B cell (primary cell): ENCODE results near the gene SNAPC5. TPM values are rescaled to one million over a fixed set of nuclear protein-coding genes. Genes with fewer than 3 reads are reported as not detected.

Experiments
- ATAC-seq: fragments of 200-7000 bp; cut with Tn5 transposase; one replicate; pipeline ENCODE4 v1.10.0; 2021; ENCODE audit warnings: low read depth, mild to moderate bottlenecking, moderate number of reproducible peaks, moderate library complexity
- CTCF ChIA-PET: fragments of 350-600 bp; sonication (Branson Sonifier 250); formaldehyde crosslinking; loops from one replicate; lab custom pipeline; 2021; ENCODE audit warnings: antibody characterized with exemption, inconsistent platforms; lab: Charles Lee
- POLR2A ChIA-PET: fragments of 350-600 bp; sonication (Branson Sonifier 250); formaldehyde crosslinking; loops from one replicate; lab custom pipeline; 2021; ENCODE audit warnings: antibody characterized with exemption; lab: Charles Lee
- DNase-seq: peaks from one replicate; pipeline ENCODE4 v3.0.0; 2013
- H2AFZ ChIP-seq: 2 replicates; pipeline ENCODE4 v1.6.1; 2012; ENCODE audit warnings: mild to moderate bottlenecking, low read depth, low read length; ENCODE audit not compliant: insufficient read depth, poor library complexity, severe bottlenecking
- H3K27ac ChIP-seq, 2 donors: 1 replicate in 1 of 2; 2 replicates in 1 of 2; pipeline ENCODE4 v1.5.1; 2012 to 2013; ENCODE audit warnings: low read length in 2 of 2, mild to moderate bottlenecking in 2 of 2, moderate library complexity in 1 of 2
- H3K27me3 ChIP-seq, 4 experiments: fragments of 200-600 bp in 1 of 4; sonication (generic) in 1 of 4; replicated peaks in 1 of 4; 1 replicate in 2 of 4; 2 replicates in 2 of 4; pipeline versions ENCODE4 v1.6.1 to v1.7.0; 2013 to 2016; ENCODE audit warnings: low read length in 3 of 4, mild to moderate bottlenecking in 2 of 4, mixed read lengths in 1 of 4, moderate library complexity in 1 of 4; ENCODE audit not compliant: insufficient read depth in 4 of 4, control insufficient read depth in 3 of 4; ENCODE audit errors: control extremely low read depth in 1 of 4
- H3K36me3 ChIP-seq, 2 experiments: replicated peaks in 1 of 2; 1 replicate in 1 of 2; 2 replicates in 1 of 2; pipeline versions ENCODE4 v1.6.1 to v1.7.1; 2013; ENCODE audit warnings: low read length in 1 of 2; ENCODE audit not compliant: insufficient read depth in 2 of 2, control insufficient read depth in 1 of 2; ENCODE audit errors: control extremely low read depth in 1 of 2, extremely low read depth in 1 of 2
- H3K4me1 ChIP-seq, 2 donors: fragments of 200-600 bp in 1 of 2; sonication (generic) in 1 of 2; 1 replicate in 1 of 2; 2 replicates in 1 of 2; pipeline versions ENCODE4 v1.5.1 to v1.6.1; 2013 to 2017; ENCODE audit warnings: low read length in 2 of 2; ENCODE audit not compliant: control insufficient read depth in 2 of 2, insufficient read depth in 2 of 2
- H3K4me2 ChIP-seq: replicated peaks from 2 replicates; pipeline ENCODE3; 2012; ENCODE audit warnings: mild to moderate bottlenecking, low read depth, low read length; ENCODE audit not compliant: poor library complexity, severe bottlenecking
- H3K4me3 ChIP-seq, 5 experiments: fragments of 200-600 bp in 1 of 5; sonication (generic) in 1 of 5; 1 replicate in 3 of 5; 2 replicates in 2 of 5; pipeline versions ENCODE4 v1.5.1 to v1.7.0; 2011 to 2016; ENCODE audit warnings: low read length in 4 of 5, mild to moderate bottlenecking in 4 of 5, low read depth in 2 of 5, control low read depth in 1 of 5, moderate library complexity in 1 of 5; ENCODE audit not compliant: insufficient read depth in 1 of 5; ENCODE audit errors: control extremely low read depth in 1 of 5, extremely low read depth in 1 of 5
- H3K79me2 ChIP-seq: fragments of 200-600 bp; sonication (generic); one replicate; pipeline ENCODE4 v1.6.0; 2016; ENCODE audit warnings: low read length; ENCODE audit not compliant: control insufficient read depth, insufficient read depth
- H3K9ac ChIP-seq: fragments of 200-600 bp; sonication (generic); 2 replicates; pipeline ENCODE4 v1.6.1; 2017; ENCODE audit warnings: mild to moderate bottlenecking, low read length, moderate library complexity
- H3K9me3 ChIP-seq, 3 donors: one replicate each; pipeline versions ENCODE4 v1.6.1 to v1.7.1; 2013; ENCODE audit warnings: low read length in 2 of 3; ENCODE audit not compliant: control insufficient read depth in 2 of 3, insufficient read depth in 1 of 3; ENCODE audit errors: control extremely low read depth in 1 of 3
- H4K20me1 ChIP-seq: 2 replicates; pipeline ENCODE4 v1.6.0; 2012; ENCODE audit warnings: mild to moderate bottlenecking, low read length; ENCODE audit not compliant: insufficient read depth, control insufficient read depth, poor library complexity, severe bottlenecking
- H3K27ac Mint-ChIP-seq: one replicate; pipeline ENCODE4 v1.8.0; 2021; ENCODE audit warnings: mixed read lengths
- H3K27me3 Mint-ChIP-seq: one replicate; pipeline ENCODE4 v1.8.0; 2021; ENCODE audit warnings: mixed read lengths
- H3K4me1 Mint-ChIP-seq: one replicate; pipeline ENCODE4 v1.8.0; 2021; ENCODE audit warnings: mixed read lengths
- H3K4me3 Mint-ChIP-seq: one replicate; pipeline ENCODE4 v1.8.0; 2021; ENCODE audit warnings: mixed read lengths
- H3K9me3 Mint-ChIP-seq: one replicate; pipeline ENCODE4 v1.8.0; 2022; ENCODE audit warnings: mixed read lengths; ENCODE audit not compliant: insufficient read depth
- CTCF ChIP-seq: fragments of 200-600 bp; IDR thresholded peaks from one replicate; pipeline ENCODE4 v1.8.0; 2022; ENCODE audit warnings: antibody characterized with exemption, mild to moderate bottlenecking
- EZH2 ChIP-seq: IDR thresholded peaks from 2 replicates; pipeline ENCODE4 v1.6.1; 2012; ENCODE audit warnings: borderline replicate concordance, low read depth, mild to moderate bottlenecking, moderate library complexity, low read length; ENCODE audit not compliant: insufficient read depth, poor library complexity, severe bottlenecking
- WGBS: methylation state at CpG from one replicate; pipeline ENCODE4 v1.1.5; 2013; ENCODE audit warnings: missing lambda C conversion rate; ENCODE audit not compliant: insufficient coverage; 5-methylcytosine and 5-hydroxymethylcytosine counted together
- intact Hi-C: fragments of 100-400 bp; cut with micrococcal nuclease; formaldehyde crosslinking; loops from one replicate; pipeline ENCODE4 v1.10.0; 2022
- polyA plus RNA-seq: library from polyadenylated mRNA; depleted of rRNA; stranded (reverse); fragments of >200 nt; gene quantifications from 2 replicates; pipeline ENCODE4 v1.2.3, GENCODE V29; 2012
- total RNA-seq, 2 donors: library from RNA; stranded (reverse); fragments of 120-200 nt in 1 of 2; gene quantifications; 1 replicate in 1 of 2; 2 replicates in 1 of 2; pipeline versions ENCODE4 v1.2.3 to v1.2.4, GENCODE V29; 2013 to 2022

The SNAPC5 gene
- total and polyA plus RNA-seq, 2 donors (not counting 1 experiment from before 2014, with no cell fraction given): 21.6 to 28.5 TPM

- H3K27me3 Mint-ChIP-seq: no peaks in the 10 kb centered on the region
These were observed 23.4 kb downstream of the SNAPC5 start for GRCh38 chr15:66474135-66474534.

More at GRCh38 chr15:66474135-66474534, 23.4 kb downstream of the SNAPC5 start:
- Histone ChIP-seq H3K4me2 (no peak overlapping the region), H3K4me3 (no peak overlapping the region), H3K79me2 (no peaks in the 10 kb centered on the region), H4K20me1 (no peaks in the 10 kb centered on the region), H3K27me3 (no peaks in the 10 kb centered on the region), H3K4me1 (peaks cover 11 to 17% of the 10 kb centered on the region in 2 donors), H3K27ac (no peak overlapping the region), H2AFZ (no peak overlapping the region), H3K36me3 (peaks cover 0 to 7% of the 10 kb centered on the region in 2 experiments), H3K9me3 (no peaks in the 10 kb centered on the region), H3K9ac (no peak overlapping the region)
- TF ChIP-seq EZH2 (no peak), CTCF (no peak)
- Mint-ChIP-seq H3K4me3 (no peak overlapping the region), H3K27ac (no peak overlapping the region), H3K9me3 (no peaks in the 10 kb centered on the region), H3K4me1 (peaks cover 16% of the 10 kb centered on the region)
- ChIA-PET CTCF (no interaction called here), POLR2A (no interaction called here)
- WGBS: 100% methylated on average over 1 of the region's 2 CpGs
- no peak for DNase-seq
- no peak for ATAC-seq
- intact Hi-C loops: no loop called here
